ENCODE measurements around the gene INSM1. TPM values are rescaled to one million over a fixed set of nuclear protein-coding genes. Genes with fewer than 3 reads are reported as not detected.

Gene INSM1
- total and polyA plus RNA-seq, 2 experiments from 2014 or later, result 1.7 to 2.3 TPM

- H3K27me3 ChIP-seq, result no peaks in the 10 kb centered on the region
- no peak for DNase-seq (ENCODE audit: low spot score)
- H3K4me3 ChIP-seq, result no peak overlapping the region
- H3K4me2 ChIP-seq, result no peak overlapping the region
- no peaks in the 10 kb centered on the region for H3K79me2 ChIP-seq
- no peak overlapping the region for H2AFZ ChIP-seq
- 100% methylated on average over 1 of the region's 1 CpG for WGBS (ENCODE audit: low lambda C conversion rate, missing lambda C conversion rate)
- H3K4me1 ChIP-seq (ENCODE audit: insufficient read depth), result no peaks in the 10 kb centered on the region
- no peaks in the 10 kb centered on the region for H3K36me3 ChIP-seq (replicated peaks; ENCODE audit: insufficient read depth, low read depth)
- TF ChIP-seq EZH2 (IDR thresholded peaks at IDR 0.05; ENCODE audit: borderline replicate concordance) (no peak), CTCF (IDR thresholded peaks at IDR 0.05; ENCODE audit: poor library complexity) (no peak), EZH2phosphoT487 (IDR thresholded peaks at IDR 0.05; ENCODE audit: low read depth, severe bottlenecking, unreplicated experiment) (no peak)
- H4K20me1 ChIP-seq (ENCODE audit: insufficient read depth, poor library complexity, severe bottlenecking), result no peaks in the 10 kb centered on the region
- H3K27ac ChIP-seq, result no peak overlapping the region
- H3K9me2 ChIP-seq (replicated peaks; ENCODE audit: insufficient read depth), result no peaks in the 10 kb centered on the region
- H3K9me3 ChIP-seq (ENCODE audit: low read depth), result no peaks in the 10 kb centered on the region
These were observed 47.4 kb downstream of the INSM1 start for GRCh38 chr20:20415321-20415720.

- WGBS (ENCODE audit: low lambda C conversion rate, missing lambda C conversion rate), result over 99% methylated on average over 8 of the region's 8 CpGs
- no peak overlapping the region for H3K4me3 ChIP-seq
- no peak for DNase-seq (ENCODE audit: low spot score)
- no peak overlapping the region for H3K4me2 ChIP-seq
- H3K9me2 ChIP-seq (replicated peaks; ENCODE audit: insufficient read depth), result no peaks in the 10 kb centered on the region
- no peak overlapping the region for H2AFZ ChIP-seq
- no peaks in the 10 kb centered on the region for H3K36me3 ChIP-seq (replicated peaks; ENCODE audit: insufficient read depth, low read depth)
- no peaks in the 10 kb centered on the region for H3K9me3 ChIP-seq (ENCODE audit: low read depth)
- H3K27me3 ChIP-seq, result no peaks in the 10 kb centered on the region
- TF ChIP-seq EZH2 (IDR thresholded peaks at IDR 0.05; ENCODE audit: borderline replicate concordance) (no peak), CTCF (IDR thresholded peaks at IDR 0.05; ENCODE audit: poor library complexity) (no peak), EZH2phosphoT487 (IDR thresholded peaks at IDR 0.05; ENCODE audit: low read depth, severe bottlenecking, unreplicated experiment) (no peak)
- H3K79me2 ChIP-seq, result no peaks in the 10 kb centered on the region
- H4K20me1 ChIP-seq (ENCODE audit: insufficient read depth, poor library complexity, severe bottlenecking), result no peaks in the 10 kb centered on the region
- H3K27ac ChIP-seq, result no peak overlapping the region
- no peaks in the 10 kb centered on the region for H3K4me1 ChIP-seq (ENCODE audit: insufficient read depth)
These were observed 50.2 kb downstream of the INSM1 start for GRCh38 chr20:20417876-20418676.

Data from hepatocyte (in vitro differentiated cells).